ENCODE data around the gene PLVAP.

Gene PLVAP

GRCh38 chr19:17332677-17333581 is 44.2 kb downstream of the PLVAP start:
- TF ChIP-seq CTCF (conservative IDR thresholded peaks at IDR 0.05) (no peak), ZFX (IDR thresholded peaks at IDR 0.05) (no peak)
- no peak overlapping the region for H3K27ac ChIP-seq

GRCh38 chr19:17332360-17332676 is 44.8 kb downstream of the PLVAP start:
- TF ChIP-seq CTCF (conservative IDR thresholded peaks at IDR 0.05) (no peak), ZFX (IDR thresholded peaks at IDR 0.05) (no peak)
- no peak overlapping the region for H3K27ac ChIP-seq

GRCh38 chr19:17331045-17331558 is 46.0 kb downstream of the PLVAP start:
- TF ChIP-seq ZFX (IDR thresholded peaks at IDR 0.05), result no peak
- no peak for TF ChIP-seq CTCF (conservative IDR thresholded peaks at IDR 0.05)
- no peak overlapping the region for H3K27ac ChIP-seq

GRCh38 chr19:17330262-17331044 is 46.7 kb downstream of the PLVAP start:
- H3K27ac ChIP-seq, result no peak overlapping the region
- TF ChIP-seq ZFX (IDR thresholded peaks at IDR 0.05) (no peak), CTCF (conservative IDR thresholded peaks at IDR 0.05) (no peak)

GRCh38 chr19:17329366-17330261 is 47.5 kb downstream of the PLVAP start:
- TF ChIP-seq ZFX (IDR thresholded peaks at IDR 0.05) (no peak), CTCF (conservative IDR thresholded peaks at IDR 0.05) (no peak)
- H3K27ac ChIP-seq, result peak overlapping the region; percentile 81; the same call in 1 of the 2 replicates

- peak overlapping the region; percentile 81 for H3K27ac ChIP-seq
- no peak for TF ChIP-seq ZFX (IDR thresholded peaks at IDR 0.05)
- no peak for TF ChIP-seq CTCF (conservative IDR thresholded peaks at IDR 0.05)
Observed at GRCh38 chr19:17328517-17329365, 48.4 kb downstream of the PLVAP start.
